ENCODE data around the gene RIMS4.
A peak's percentile ranks its signal among the peaks of the same experiment; 100 is the strongest.

The RIMS4 gene

GRCh38 chr20:44707018-44707579, 103.2 kb downstream of the RIMS4 start:
- no peaks in the 10 kb centered on the region for H3K27me3 ChIP-seq (ENCODE audit: insufficient read depth, low read length)
- peaks cover 23% of the 10 kb centered on the region for H3K4me1 ChIP-seq (ENCODE audit: insufficient read depth, low read length, severe bottlenecking)

GRCh38 chr20:44706301-44707017, 103.9 kb downstream of the RIMS4 start:
- Histone ChIP-seq H2AFZ (ENCODE audit: low read length) (no peak overlapping the region), H3K9me3 (ENCODE audit: low read length) (no peaks in the 10 kb centered on the region), H3F3A (ENCODE audit: insufficient read depth, low read length) (no peaks in the 10 kb centered on the region), H3K4me3 (ENCODE audit: low read depth, low read length, poor library complexity, severe bottlenecking) (no peak overlapping the region), H3K27ac (ENCODE audit: low read depth, low read length, poor library complexity, severe bottlenecking) (no peak overlapping the region), H4K20me1 (ENCODE audit: insufficient read depth, low read length) (no peaks in the 10 kb centered on the region), H3K27me3 (ENCODE audit: insufficient read depth, low read length) (no peaks in the 10 kb centered on the region), H3K79me2 (ENCODE audit: insufficient read depth, low read length) (no peaks in the 10 kb centered on the region), H3K9me2 (ENCODE audit: low read depth, low read length) (no peaks in the 10 kb centered on the region), H3K4me2 (ENCODE audit: low read length) (no peak overlapping the region), H3K36me3 (ENCODE audit: insufficient read depth, low read length) (no peaks in the 10 kb centered on the region), H3K4me1 (ENCODE audit: insufficient read depth, low read length, severe bottlenecking) (peaks cover 26% of the 10 kb centered on the region), H3K9ac (ENCODE audit: low read length) (no peak overlapping the region)
- TF ChIP-seq EZH2 (IDR thresholded peaks at IDR 0.05; ENCODE audit: borderline replicate concordance, low read length) (no peak), CTCF (IDR thresholded peaks at IDR 0.05; ENCODE audit: low read length) (no peak)

More at GRCh38 chr20:44707018-44707579, 103.2 kb downstream of the RIMS4 start:
- Histone ChIP-seq H3K27ac (ENCODE audit: low read depth, low read length, poor library complexity, severe bottlenecking) (no peak overlapping the region), H3K36me3 (ENCODE audit: insufficient read depth, low read length) (no peaks in the 10 kb centered on the region), H3K9me2 (ENCODE audit: low read depth, low read length) (no peaks in the 10 kb centered on the region), H3K4me3 (ENCODE audit: low read depth, low read length, poor library complexity, severe bottlenecking) (no peak overlapping the region), H4K20me1 (ENCODE audit: insufficient read depth, low read length) (no peaks in the 10 kb centered on the region), H3K79me2 (ENCODE audit: insufficient read depth, low read length) (no peaks in the 10 kb centered on the region), H2AFZ (ENCODE audit: low read length) (no peak overlapping the region), H3K4me2 (ENCODE audit: low read length) (no peak overlapping the region), H3F3A (ENCODE audit: insufficient read depth, low read length) (no peaks in the 10 kb centered on the region), H3K9me3 (ENCODE audit: low read length) (no peaks in the 10 kb centered on the region), H3K9ac (ENCODE audit: low read length) (no peak overlapping the region)
- TF ChIP-seq CTCF (IDR thresholded peaks at IDR 0.05; ENCODE audit: low read length) (no peak), EZH2 (IDR thresholded peaks at IDR 0.05; ENCODE audit: borderline replicate concordance, low read length) (no peak)

GRCh38 chr20:44705364-44706094, 104.8 kb downstream of the RIMS4 start:
- no peaks in the 10 kb centered on the region for H3K27me3 ChIP-seq (ENCODE audit: insufficient read depth, low read length)
- H3K4me1 ChIP-seq (ENCODE audit: insufficient read depth, low read length, severe bottlenecking), result peaks cover 31% of the 10 kb centered on the region
- H3K4me2 ChIP-seq (ENCODE audit: low read length), result no peak overlapping the region
- no peak overlapping the region for H3K9ac ChIP-seq (ENCODE audit: low read length)
- H3K4me3 ChIP-seq (ENCODE audit: low read depth, low read length, poor library complexity, severe bottlenecking), result no peak overlapping the region
- H3K36me3 ChIP-seq (ENCODE audit: insufficient read depth, low read length), result no peaks in the 10 kb centered on the region
- H2AFZ ChIP-seq (ENCODE audit: low read length), result no peak overlapping the region
- no peaks in the 10 kb centered on the region for H4K20me1 ChIP-seq (ENCODE audit: insufficient read depth, low read length)
- H3K27ac ChIP-seq (ENCODE audit: low read depth, low read length, poor library complexity, severe bottlenecking), result no peak overlapping the region
- H3K9me3 ChIP-seq (ENCODE audit: low read length), result no peaks in the 10 kb centered on the region
- H3K9me2 ChIP-seq (ENCODE audit: low read depth, low read length), result no peaks in the 10 kb centered on the region
- TF ChIP-seq EZH2 (IDR thresholded peaks at IDR 0.05; ENCODE audit: borderline replicate concordance, low read length) (no peak), CTCF (IDR thresholded peaks at IDR 0.05; ENCODE audit: low read length) (peak; percentile 7; the same call in 1 of the 2 replicates)
- H3K79me2 ChIP-seq (ENCODE audit: insufficient read depth, low read length), result no peaks in the 10 kb centered on the region
- no peaks in the 10 kb centered on the region for H3F3A ChIP-seq (ENCODE audit: insufficient read depth, low read length)

Measured in OCI-LY1 (cell line).